Measurements from ENCODE around the gene NACC2.

DNA sequence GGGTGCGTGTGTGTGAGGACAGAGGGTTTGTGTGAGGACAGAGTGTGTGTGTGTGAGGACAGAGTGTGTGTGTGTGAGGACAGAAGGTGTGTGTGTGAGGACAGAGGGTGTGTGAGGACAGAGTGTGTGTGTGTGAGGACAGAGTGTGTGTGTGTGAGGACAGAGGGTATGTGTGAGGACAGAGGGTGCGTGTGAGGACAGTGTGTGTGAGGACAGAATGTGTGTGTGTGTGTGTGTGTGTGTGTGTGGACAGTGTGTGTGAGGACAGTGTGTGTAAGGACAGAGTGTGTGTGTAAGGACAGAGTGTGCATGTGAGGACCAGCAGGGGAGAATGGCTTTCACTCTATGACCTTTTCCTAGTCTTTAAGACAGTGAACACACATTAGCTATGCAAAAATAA lies 70.8 kb downstream of the NACC2 start:
- TF ChIP-seq POLR2A (IDR thresholded peaks at IDR 0.05) (no peak), EP300 (IDR thresholded peaks at IDR 0.05) (no peak)
- TF ChIP-seq, protein P1, sequence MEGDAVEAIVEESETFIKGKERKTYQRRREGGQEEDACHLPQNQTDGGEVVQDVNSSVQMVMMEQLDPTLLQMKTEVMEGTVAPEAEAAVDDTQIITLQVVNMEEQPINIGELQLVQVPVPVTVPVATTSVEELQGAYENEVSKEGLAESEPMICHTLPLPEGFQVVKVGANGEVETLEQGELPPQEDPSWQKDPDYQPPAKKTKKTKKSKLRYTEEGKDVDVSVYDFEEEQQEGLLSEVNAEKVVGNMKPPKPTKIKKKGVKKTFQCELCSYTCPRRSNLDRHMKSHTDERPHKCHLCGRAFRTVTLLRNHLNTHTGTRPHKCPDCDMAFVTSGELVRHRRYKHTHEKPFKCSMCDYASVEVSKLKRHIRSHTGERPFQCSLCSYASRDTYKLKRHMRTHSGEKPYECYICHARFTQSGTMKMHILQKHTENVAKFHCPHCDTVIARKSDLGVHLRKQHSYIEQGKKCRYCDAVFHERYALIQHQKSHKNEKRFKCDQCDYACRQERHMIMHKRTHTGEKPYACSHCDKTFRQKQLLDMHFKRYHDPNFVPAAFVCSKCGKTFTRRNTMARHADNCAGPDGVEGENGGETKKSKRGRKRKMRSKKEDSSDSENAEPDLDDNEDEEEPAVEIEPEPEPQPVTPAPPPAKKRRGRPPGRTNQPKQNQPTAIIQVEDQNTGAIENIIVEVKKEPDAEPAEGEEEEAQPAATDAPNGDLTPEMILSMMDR (IDR thresholded peaks at IDR 0.05): no peak
